ENCODE results near the gene ANXA11.

DNA sequence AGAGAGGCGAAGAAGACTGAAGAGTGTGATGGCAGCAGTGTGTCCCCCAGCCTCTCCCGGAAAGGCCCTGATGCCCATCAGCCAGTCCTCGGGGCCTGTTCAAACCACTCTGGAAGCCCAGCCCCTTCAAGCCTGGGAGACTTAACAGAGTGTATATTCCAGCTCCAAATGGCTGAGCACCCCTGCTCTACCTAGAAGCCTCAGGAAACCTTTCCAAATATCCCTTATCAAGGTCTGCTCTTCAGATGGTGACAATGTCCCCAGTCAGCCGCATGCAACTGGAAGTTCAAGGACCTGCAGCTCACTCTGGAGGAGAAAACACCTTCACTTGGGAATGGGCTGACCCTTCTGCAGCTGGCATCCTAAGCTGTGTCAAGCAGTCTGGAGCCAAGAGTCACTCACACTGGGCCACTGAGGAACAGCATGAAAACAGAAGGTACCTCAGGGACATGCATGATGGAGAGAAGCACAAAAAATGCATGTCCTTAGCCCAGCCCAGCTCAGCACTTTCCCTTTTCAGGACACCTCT lies 10.2 kb downstream of the ANXA11 start:
- no peak for TF ChIP-seq ZNF843 (tag by site-specific recombination; IDR thresholded peaks at IDR 0.05)
- TF ChIP-seq, protein P1, sequence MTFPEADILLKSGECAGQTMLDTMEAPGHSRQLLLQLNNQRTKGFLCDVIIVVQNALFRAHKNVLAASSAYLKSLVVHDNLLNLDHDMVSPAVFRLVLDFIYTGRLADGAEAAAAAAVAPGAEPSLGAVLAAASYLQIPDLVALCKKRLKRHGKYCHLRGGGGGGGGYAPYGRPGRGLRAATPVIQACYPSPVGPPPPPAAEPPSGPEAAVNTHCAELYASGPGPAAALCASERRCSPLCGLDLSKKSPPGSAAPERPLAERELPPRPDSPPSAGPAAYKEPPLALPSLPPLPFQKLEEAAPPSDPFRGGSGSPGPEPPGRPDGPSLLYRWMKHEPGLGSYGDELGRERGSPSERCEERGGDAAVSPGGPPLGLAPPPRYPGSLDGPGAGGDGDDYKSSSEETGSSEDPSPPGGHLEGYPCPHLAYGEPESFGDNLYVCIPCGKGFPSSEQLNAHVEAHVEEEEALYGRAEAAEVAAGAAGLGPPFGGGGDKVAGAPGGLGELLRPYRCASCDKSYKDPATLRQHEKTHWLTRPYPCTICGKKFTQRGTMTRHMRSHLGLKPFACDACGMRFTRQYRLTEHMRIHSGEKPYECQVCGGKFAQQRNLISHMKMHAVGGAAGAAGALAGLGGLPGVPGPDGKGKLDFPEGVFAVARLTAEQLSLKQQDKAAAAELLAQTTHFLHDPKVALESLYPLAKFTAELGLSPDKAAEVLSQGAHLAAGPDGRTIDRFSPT (tag by site-specific recombination; IDR thresholded peaks at IDR 0.05), result no peak
- TF ChIP-seq, protein P2, sequence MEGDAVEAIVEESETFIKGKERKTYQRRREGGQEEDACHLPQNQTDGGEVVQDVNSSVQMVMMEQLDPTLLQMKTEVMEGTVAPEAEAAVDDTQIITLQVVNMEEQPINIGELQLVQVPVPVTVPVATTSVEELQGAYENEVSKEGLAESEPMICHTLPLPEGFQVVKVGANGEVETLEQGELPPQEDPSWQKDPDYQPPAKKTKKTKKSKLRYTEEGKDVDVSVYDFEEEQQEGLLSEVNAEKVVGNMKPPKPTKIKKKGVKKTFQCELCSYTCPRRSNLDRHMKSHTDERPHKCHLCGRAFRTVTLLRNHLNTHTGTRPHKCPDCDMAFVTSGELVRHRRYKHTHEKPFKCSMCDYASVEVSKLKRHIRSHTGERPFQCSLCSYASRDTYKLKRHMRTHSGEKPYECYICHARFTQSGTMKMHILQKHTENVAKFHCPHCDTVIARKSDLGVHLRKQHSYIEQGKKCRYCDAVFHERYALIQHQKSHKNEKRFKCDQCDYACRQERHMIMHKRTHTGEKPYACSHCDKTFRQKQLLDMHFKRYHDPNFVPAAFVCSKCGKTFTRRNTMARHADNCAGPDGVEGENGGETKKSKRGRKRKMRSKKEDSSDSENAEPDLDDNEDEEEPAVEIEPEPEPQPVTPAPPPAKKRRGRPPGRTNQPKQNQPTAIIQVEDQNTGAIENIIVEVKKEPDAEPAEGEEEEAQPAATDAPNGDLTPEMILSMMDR (tag by site-specific recombination; IDR thresholded peaks at IDR 0.05), result no peak

All from HEK293 (cell line).